C4-2B (cell line): ENCODE results near the gene BEAN1.

ENCODE experiments used
- ZFX ChIP-seq: fragments of 450-650 bp; IDR thresholded peaks from 2 replicates; pipeline ENCODE4 v1.6.1; 2017
- TF ChIP-seq, protein P1 (sequence below): fragments of 450-650 bp; conservative IDR thresholded peaks from 2 replicates; pipeline ENCODE4 v1.5.1; 2017; ENCODE audit warnings: mild to moderate bottlenecking

DNA sequence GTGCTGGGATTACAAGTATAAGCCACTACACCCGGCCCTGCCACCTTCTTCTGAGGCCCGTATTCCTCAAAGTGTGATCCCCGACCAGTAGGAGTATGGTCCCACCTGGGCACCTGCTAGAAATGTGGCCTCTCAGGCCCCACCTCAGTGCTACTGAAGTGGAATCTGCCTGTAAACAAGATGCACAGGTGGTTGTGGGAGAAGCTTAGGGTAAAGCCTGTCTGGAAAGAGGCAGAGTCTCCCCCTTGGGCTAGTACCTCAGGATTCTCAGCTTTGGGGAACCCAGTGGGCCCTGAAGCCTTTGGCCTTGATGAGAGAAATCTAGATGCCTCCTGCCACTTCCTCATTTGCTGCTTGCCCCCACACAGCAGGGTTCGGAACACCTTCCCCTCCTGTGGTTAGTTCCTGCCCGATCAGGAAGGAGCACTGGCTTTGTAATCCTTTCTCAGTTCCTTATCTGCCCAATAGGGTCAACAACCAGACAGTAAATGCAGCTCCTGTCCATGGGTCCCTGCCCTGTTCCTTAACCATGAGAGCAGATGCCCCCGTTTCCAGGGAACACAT, 97.6 kb downstream of the BEAN1 start:
- TF ChIP-seq, protein P1, sequence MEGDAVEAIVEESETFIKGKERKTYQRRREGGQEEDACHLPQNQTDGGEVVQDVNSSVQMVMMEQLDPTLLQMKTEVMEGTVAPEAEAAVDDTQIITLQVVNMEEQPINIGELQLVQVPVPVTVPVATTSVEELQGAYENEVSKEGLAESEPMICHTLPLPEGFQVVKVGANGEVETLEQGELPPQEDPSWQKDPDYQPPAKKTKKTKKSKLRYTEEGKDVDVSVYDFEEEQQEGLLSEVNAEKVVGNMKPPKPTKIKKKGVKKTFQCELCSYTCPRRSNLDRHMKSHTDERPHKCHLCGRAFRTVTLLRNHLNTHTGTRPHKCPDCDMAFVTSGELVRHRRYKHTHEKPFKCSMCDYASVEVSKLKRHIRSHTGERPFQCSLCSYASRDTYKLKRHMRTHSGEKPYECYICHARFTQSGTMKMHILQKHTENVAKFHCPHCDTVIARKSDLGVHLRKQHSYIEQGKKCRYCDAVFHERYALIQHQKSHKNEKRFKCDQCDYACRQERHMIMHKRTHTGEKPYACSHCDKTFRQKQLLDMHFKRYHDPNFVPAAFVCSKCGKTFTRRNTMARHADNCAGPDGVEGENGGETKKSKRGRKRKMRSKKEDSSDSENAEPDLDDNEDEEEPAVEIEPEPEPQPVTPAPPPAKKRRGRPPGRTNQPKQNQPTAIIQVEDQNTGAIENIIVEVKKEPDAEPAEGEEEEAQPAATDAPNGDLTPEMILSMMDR: no peak
- TF ChIP-seq ZFX: no peak
